ENCODE data around the gene ECM1.

The ECM1 gene

GRCh38 chr1:150477733-150478132 is 30.2 kb upstream of the ECM1 start:
- H3K4me2 ChIP-seq (ENCODE audit: low read depth, low read length, poor library complexity, severe bottlenecking), result no peak overlapping the region
- H3K9me3 ChIP-seq (ENCODE audit: insufficient read depth, low read length), result no peaks in the 10 kb centered on the region
- no peaks in the 10 kb centered on the region for H3K79me2 ChIP-seq (ENCODE audit: insufficient read depth, low read length)
- H3K9me2 ChIP-seq (replicated peaks; ENCODE audit: insufficient read depth, low read length), result no peaks in the 10 kb centered on the region
- H3K4me3 ChIP-seq (ENCODE audit: insufficient read depth, low read length, poor library complexity, severe bottlenecking), result no peak overlapping the region
- H3K9ac ChIP-seq (ENCODE audit: low read length), result no peak overlapping the region
- 0 out of 2 replicates have a peak, but pooled peaks cover 5% of the 10 kb centered on the region for H3F3A ChIP-seq (ENCODE audit: insufficient read depth)
- TF ChIP-seq EZH2phosphoT487 (conservative IDR thresholded peaks at IDR 0.05; ENCODE audit: low read length) (no peak), CTCF (IDR thresholded peaks at IDR 0.05; ENCODE audit: insufficient read depth, low read length, poor library complexity, severe bottlenecking) (no peak)
- no peaks in the 10 kb centered on the region for H3K27me3 ChIP-seq (ENCODE audit: low read length)
- no peak overlapping the region for H2AFZ ChIP-seq (ENCODE audit: low read depth, low read length, severe bottlenecking)
- H3K27ac ChIP-seq (ENCODE audit: low read depth, low read length), result no peak overlapping the region
- no peaks in the 10 kb centered on the region; the same call in 1 of the 2 replicates for H4K20me1 ChIP-seq (ENCODE audit: low read depth, low read length)
- no peaks in the 10 kb centered on the region for H3K36me3 ChIP-seq (ENCODE audit: low read length)

GRCh38 chr1:150479370-150479769 is 28.5 kb upstream of the ECM1 start:
- no peak overlapping the region for H3K4me2 ChIP-seq (ENCODE audit: low read depth, low read length, poor library complexity, severe bottlenecking)
- no peaks in the 10 kb centered on the region for H3K9me2 ChIP-seq (replicated peaks; ENCODE audit: insufficient read depth, low read length)
- H3K9ac ChIP-seq (ENCODE audit: low read length), result no peak overlapping the region
- H3K9me3 ChIP-seq (ENCODE audit: insufficient read depth, low read length), result no peaks in the 10 kb centered on the region
- H3F3A ChIP-seq (ENCODE audit: insufficient read depth), result 0 out of 2 replicates have a peak, but pooled peaks cover 5% of the 10 kb centered on the region
- no peaks in the 10 kb centered on the region for H3K36me3 ChIP-seq (ENCODE audit: low read length)
- H3K4me3 ChIP-seq (ENCODE audit: insufficient read depth, low read length, poor library complexity, severe bottlenecking), result no peak overlapping the region
- H2AFZ ChIP-seq (ENCODE audit: low read depth, low read length, severe bottlenecking), result no peak overlapping the region
- no peak overlapping the region for H3K27ac ChIP-seq (ENCODE audit: low read depth, low read length)
- H3K27me3 ChIP-seq (ENCODE audit: low read length), result no peaks in the 10 kb centered on the region
- no peaks in the 10 kb centered on the region; the same call in 1 of the 2 replicates for H4K20me1 ChIP-seq (ENCODE audit: low read depth, low read length)
- no peak for TF ChIP-seq EZH2phosphoT487 (conservative IDR thresholded peaks at IDR 0.05; ENCODE audit: low read length)
- no peak for TF ChIP-seq CTCF (IDR thresholded peaks at IDR 0.05; ENCODE audit: insufficient read depth, low read length, poor library complexity, severe bottlenecking)
- H3K79me2 ChIP-seq (ENCODE audit: insufficient read depth, low read length), result no peaks in the 10 kb centered on the region

- Histone ChIP-seq H3K9ac (ENCODE audit: low read length) (no peak overlapping the region), H3K79me2 (ENCODE audit: insufficient read depth, low read length) (no peaks in the 10 kb centered on the region), H3K27ac (ENCODE audit: low read depth, low read length) (no peak overlapping the region), H3K36me3 (ENCODE audit: low read length) (no peaks in the 10 kb centered on the region), H2AFZ (ENCODE audit: low read depth, low read length, severe bottlenecking) (no peak overlapping the region), H3F3A (ENCODE audit: insufficient read depth) (0 out of 2 replicates have a peak, but pooled peaks cover 5% of the 10 kb centered on the region), H3K27me3 (ENCODE audit: low read length) (no peaks in the 10 kb centered on the region), H3K9me2 (replicated peaks; ENCODE audit: insufficient read depth, low read length) (no peaks in the 10 kb centered on the region), H3K4me2 (ENCODE audit: low read depth, low read length, poor library complexity, severe bottlenecking) (no peak overlapping the region), H4K20me1 (ENCODE audit: low read depth, low read length) (no peaks in the 10 kb centered on the region; the same call in 1 of the 2 replicates), H3K9me3 (ENCODE audit: insufficient read depth, low read length) (no peaks in the 10 kb centered on the region), H3K4me3 (ENCODE audit: insufficient read depth, low read length, poor library complexity, severe bottlenecking) (no peak overlapping the region)
- no peak for TF ChIP-seq CTCF (IDR thresholded peaks at IDR 0.05; ENCODE audit: insufficient read depth, low read length, poor library complexity, severe bottlenecking)
- no peak for TF ChIP-seq EZH2phosphoT487 (conservative IDR thresholded peaks at IDR 0.05; ENCODE audit: low read length)
Measured at GRCh38 chr1:150479927-150480352, 28.0 kb upstream of the ECM1 start.

Data from SU-DHL-6 (cell line).